ENCODE data around the gene LMCD1.

LMCD1 gene

DNA sequence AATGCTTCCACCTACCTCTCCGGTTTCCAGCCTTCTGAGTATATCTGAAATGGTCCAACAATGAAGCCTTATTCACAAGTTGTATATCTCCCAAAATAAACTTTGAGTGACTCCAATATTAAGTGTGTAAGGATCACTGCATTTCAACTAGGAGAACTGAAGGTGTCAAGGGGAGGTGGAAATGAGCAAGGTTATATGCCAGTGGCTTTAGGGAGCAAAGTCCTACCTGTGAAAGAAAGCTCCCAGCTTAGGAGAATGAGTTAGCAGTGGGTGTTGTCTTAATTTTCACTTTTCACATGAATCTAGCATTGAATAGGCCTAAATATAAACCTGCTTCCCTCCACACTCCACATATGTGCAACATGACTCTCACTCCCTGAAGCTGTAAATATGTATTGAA, 29.0 kb downstream of the LMCD1 start:
- no peaks in the 10 kb centered on the region for H3K4me1 ChIP-seq (ENCODE audit: insufficient read depth, low read length)
- H4K20me1 ChIP-seq (ENCODE audit: insufficient read depth, low read length), result no peaks in the 10 kb centered on the region
- no peak overlapping the region for H3K4me2 ChIP-seq (ENCODE audit: insufficient read depth, low read length)
- no peak overlapping the region for H3K9ac ChIP-seq (ENCODE audit: low read depth, low read length)
- H3K9me3 ChIP-seq (ENCODE audit: insufficient read depth, low read length, severe bottlenecking), result no peaks in the 10 kb centered on the region
- H3K4me3 ChIP-seq (ENCODE audit: low read depth in 1 of 2, low read length in 2 of 2), result no peak overlapping the region
- no peak for DNase-seq
- H3K27ac ChIP-seq (ENCODE audit: low read length), result no peak overlapping the region
- TF ChIP-seq, protein P1, sequence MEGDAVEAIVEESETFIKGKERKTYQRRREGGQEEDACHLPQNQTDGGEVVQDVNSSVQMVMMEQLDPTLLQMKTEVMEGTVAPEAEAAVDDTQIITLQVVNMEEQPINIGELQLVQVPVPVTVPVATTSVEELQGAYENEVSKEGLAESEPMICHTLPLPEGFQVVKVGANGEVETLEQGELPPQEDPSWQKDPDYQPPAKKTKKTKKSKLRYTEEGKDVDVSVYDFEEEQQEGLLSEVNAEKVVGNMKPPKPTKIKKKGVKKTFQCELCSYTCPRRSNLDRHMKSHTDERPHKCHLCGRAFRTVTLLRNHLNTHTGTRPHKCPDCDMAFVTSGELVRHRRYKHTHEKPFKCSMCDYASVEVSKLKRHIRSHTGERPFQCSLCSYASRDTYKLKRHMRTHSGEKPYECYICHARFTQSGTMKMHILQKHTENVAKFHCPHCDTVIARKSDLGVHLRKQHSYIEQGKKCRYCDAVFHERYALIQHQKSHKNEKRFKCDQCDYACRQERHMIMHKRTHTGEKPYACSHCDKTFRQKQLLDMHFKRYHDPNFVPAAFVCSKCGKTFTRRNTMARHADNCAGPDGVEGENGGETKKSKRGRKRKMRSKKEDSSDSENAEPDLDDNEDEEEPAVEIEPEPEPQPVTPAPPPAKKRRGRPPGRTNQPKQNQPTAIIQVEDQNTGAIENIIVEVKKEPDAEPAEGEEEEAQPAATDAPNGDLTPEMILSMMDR (IDR thresholded peaks at IDR 0.05; ENCODE audit: borderline replicate concordance, extremely low read depth, low read length, poor library complexity, severe bottlenecking), result no peak
- TF ChIP-seq EZH2 (IDR thresholded peaks at IDR 0.05; ENCODE audit: borderline replicate concordance, low read depth, low read length, severe bottlenecking), result no peak
- no peaks in the 10 kb centered on the region for H3K36me3 ChIP-seq (ENCODE audit: insufficient read depth, low read length)
- no peaks in the 10 kb centered on the region for H3K79me2 ChIP-seq (ENCODE audit: insufficient read depth, low read length)
- no peak overlapping the region for H2AFZ ChIP-seq (ENCODE audit: low read depth, low read length)
- no peak for ATAC-seq (ENCODE audit: insufficient read depth, low read depth)
- H3K27me3 ChIP-seq (ENCODE audit: insufficient read depth, low read length, poor library complexity), result peaks cover 6% of the 10 kb centered on the region

DNA sequence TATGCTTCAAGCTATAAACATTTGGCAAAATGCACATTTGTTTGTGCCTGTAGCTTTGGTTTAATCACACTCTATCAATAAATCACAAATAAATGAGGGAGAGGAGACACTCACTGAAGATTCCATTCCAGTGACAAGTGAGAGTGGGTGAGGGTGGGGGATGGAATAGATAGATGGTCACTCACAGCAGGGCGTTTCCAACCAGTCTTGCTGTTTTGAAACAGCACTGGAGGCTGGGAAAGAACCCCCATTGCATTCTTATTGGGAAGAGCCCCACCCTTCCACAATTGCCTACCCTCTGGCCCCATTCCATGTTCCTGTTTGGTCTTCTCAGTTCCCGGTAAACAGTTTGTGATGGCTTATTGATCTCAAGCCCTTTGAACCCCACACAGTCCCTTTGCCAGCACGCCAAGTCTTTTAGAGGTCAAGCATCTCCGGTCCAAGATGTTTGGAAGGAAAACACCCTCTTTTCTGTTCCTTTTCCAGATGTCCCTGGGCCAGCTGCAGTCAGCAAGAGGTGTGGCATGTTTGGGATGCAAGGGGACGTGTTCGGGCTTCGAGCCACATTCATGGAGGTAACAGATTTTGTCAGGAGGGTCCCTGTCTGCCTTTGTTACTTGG, 30.7 kb downstream of the LMCD1 start:
- no peaks in the 10 kb centered on the region for H3K36me3 ChIP-seq (ENCODE audit: insufficient read depth, low read length)
- no peaks in the 10 kb centered on the region for H3K79me2 ChIP-seq (ENCODE audit: insufficient read depth, low read length)
- no peaks in the 10 kb centered on the region for H4K20me1 ChIP-seq (ENCODE audit: insufficient read depth, low read length)
- H3K4me1 ChIP-seq (ENCODE audit: insufficient read depth, low read length), result no peaks in the 10 kb centered on the region
- H3K27me3 ChIP-seq (ENCODE audit: insufficient read depth, low read length, poor library complexity), result peaks cover 6% of the 10 kb centered on the region
- H3K4me3 ChIP-seq (ENCODE audit: low read depth in 1 of 2, low read length in 2 of 2), result no peak overlapping the region
- H2AFZ ChIP-seq (ENCODE audit: low read depth, low read length), result no peak overlapping the region
- ATAC-seq (ENCODE audit: insufficient read depth, low read depth) (no peak), DNase-seq (no peak)
- H3K27ac ChIP-seq (ENCODE audit: low read length), result no peak overlapping the region
- no peaks in the 10 kb centered on the region for H3K9me3 ChIP-seq (ENCODE audit: insufficient read depth, low read length, severe bottlenecking)
- no peak overlapping the region for H3K4me2 ChIP-seq (ENCODE audit: insufficient read depth, low read length)
- no peak overlapping the region for H3K9ac ChIP-seq (ENCODE audit: low read depth, low read length)
- no peak for TF ChIP-seq EZH2 (IDR thresholded peaks at IDR 0.05; ENCODE audit: borderline replicate concordance, low read depth, low read length, severe bottlenecking)
- TF ChIP-seq, protein P1 (IDR thresholded peaks at IDR 0.05; ENCODE audit: borderline replicate concordance, extremely low read depth, low read length, poor library complexity, severe bottlenecking), result no peak

DNA sequence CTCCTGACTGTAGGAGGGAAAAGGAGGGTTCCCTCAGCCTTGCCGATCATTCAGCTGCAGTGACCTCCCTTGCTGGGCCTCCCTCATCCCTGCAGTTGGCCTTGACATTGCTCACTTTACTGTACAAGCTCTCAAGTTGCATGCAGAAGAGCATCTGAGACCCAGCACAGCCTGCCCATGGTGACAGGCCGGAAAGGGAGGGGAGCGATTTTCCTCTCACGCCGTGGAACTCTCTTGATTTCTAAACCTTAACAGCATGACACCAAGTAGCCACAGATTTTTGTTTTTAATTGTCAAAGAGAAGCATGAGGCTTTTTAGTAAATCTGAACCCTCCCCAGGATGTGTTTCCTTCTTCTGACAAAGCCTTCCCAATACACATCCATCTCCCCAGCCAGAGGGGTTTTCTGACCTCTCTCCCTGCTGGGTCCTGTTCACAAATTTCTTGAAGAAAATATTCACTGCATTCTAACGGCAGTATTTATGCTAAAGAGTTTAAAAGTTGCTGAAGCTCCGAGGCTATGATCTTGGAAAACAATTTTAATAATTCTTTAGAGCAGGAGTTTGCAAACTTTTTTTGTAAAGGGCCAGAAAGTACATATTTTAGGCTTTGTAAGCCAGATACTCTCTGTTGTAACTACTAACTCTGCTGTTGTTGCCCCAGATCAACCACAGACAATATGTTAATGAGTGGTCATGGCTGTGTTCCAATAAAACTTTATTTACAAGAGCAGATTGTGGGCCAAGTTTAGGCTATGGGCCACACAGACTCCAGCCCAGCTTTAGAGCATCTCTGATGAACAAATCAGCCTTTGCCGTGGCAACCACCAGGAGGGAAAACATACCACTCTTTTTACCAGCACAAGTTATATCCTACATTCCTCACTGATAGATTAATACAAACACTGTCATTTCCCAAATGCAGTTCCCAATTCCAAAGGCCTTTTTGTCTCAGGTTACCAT, 34.8 kb downstream of the LMCD1 start:
- Histone ChIP-seq H3K27me3 (ENCODE audit: insufficient read depth, low read length, poor library complexity) (peaks cover 6% of the 10 kb centered on the region), H3K27ac (ENCODE audit: low read length) (no peak overlapping the region), H4K20me1 (ENCODE audit: insufficient read depth, low read length) (no peaks in the 10 kb centered on the region), H3K79me2 (ENCODE audit: insufficient read depth, low read length) (no peaks in the 10 kb centered on the region), H3K9me3 (ENCODE audit: insufficient read depth, low read length, severe bottlenecking) (no peaks in the 10 kb centered on the region), H3K36me3 (ENCODE audit: insufficient read depth, low read length) (no peaks in the 10 kb centered on the region), H2AFZ (ENCODE audit: low read depth, low read length) (no peak overlapping the region), H3K4me1 (ENCODE audit: insufficient read depth, low read length) (no peaks in the 10 kb centered on the region), H3K4me2 (ENCODE audit: insufficient read depth, low read length) (no peak overlapping the region), H3K9ac (ENCODE audit: low read depth, low read length) (no peak overlapping the region), H3K4me3 (ENCODE audit: low read depth in 1 of 2, low read length in 2 of 2) (no peak overlapping the region)
- TF ChIP-seq EZH2 (IDR thresholded peaks at IDR 0.05; ENCODE audit: borderline replicate concordance, low read depth, low read length, severe bottlenecking), result no peak
- TF ChIP-seq, protein P1 (IDR thresholded peaks at IDR 0.05; ENCODE audit: borderline replicate concordance, extremely low read depth, low read length, poor library complexity, severe bottlenecking), result no peak
- DNase-seq (no peak), ATAC-seq (ENCODE audit: insufficient read depth, low read depth) (no peak)
